Measurements from ENCODE around the gene ZNF22.

DNA sequence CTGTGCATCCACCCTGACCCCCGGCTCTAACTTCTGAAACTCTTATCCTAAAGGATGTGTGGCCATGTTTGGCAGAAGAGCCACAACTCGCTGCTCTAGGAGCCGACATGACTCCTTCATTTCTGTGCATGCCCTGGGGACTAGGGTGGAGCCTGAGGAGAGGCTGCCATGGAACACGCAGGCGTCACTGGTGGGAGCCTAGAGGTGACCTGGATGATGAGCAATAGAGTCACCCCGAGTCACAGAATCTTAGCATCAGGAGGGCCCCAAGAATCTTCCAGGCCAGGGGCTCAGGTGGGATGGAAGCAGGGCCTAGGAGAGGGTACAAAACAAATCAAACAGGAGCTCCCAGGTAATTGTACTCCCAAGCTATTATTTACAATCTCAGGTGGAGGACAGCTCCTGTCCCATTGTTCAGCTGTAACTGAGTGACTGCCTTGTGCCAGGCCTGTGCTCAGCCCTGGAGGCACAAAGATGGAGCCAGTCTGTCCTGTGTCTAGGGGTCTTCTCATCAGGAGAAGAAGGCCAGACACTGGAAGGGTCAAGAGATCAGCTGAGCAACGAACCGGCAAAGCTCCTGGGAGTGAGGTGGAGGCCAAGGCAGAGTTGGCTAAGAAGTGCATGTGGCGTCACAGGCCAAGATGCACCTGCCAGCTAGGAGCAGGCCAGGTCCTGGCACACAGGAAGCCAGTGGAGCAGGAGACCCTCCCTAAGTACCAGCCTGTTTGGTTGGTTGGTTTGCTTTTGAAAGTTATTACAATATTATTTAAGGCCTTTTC, 5.8 kb upstream of the ZNF22 start:
- TF ChIP-seq, protein P1, sequence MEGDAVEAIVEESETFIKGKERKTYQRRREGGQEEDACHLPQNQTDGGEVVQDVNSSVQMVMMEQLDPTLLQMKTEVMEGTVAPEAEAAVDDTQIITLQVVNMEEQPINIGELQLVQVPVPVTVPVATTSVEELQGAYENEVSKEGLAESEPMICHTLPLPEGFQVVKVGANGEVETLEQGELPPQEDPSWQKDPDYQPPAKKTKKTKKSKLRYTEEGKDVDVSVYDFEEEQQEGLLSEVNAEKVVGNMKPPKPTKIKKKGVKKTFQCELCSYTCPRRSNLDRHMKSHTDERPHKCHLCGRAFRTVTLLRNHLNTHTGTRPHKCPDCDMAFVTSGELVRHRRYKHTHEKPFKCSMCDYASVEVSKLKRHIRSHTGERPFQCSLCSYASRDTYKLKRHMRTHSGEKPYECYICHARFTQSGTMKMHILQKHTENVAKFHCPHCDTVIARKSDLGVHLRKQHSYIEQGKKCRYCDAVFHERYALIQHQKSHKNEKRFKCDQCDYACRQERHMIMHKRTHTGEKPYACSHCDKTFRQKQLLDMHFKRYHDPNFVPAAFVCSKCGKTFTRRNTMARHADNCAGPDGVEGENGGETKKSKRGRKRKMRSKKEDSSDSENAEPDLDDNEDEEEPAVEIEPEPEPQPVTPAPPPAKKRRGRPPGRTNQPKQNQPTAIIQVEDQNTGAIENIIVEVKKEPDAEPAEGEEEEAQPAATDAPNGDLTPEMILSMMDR (conservative IDR thresholded peaks at IDR 0.05; ENCODE audit: low read depth, low read length) = no peak
- TF ChIP-seq POLR2A (IDR thresholded peaks at IDR 0.05; ENCODE audit: low read depth, low read length) (no peak), SMC3 (IDR thresholded peaks at IDR 0.05; ENCODE audit: low read depth, low read length) (no peak), MAFK (IDR thresholded peaks at IDR 0.05; ENCODE audit: low read depth, low read length) (no peak), RAD21 (IDR thresholded peaks at IDR 0.05; ENCODE audit: low read length) (no peak), BHLHE40 (IDR thresholded peaks at IDR 0.05; ENCODE audit: low read depth, low read length) (no peak), CEBPB (IDR thresholded peaks at IDR 0.05; ENCODE audit: low read depth, low read length) (no peak), MXI1 (IDR thresholded peaks at IDR 0.05; ENCODE audit: borderline replicate concordance, low read depth, low read length) (no peak), RFX5 (IDR thresholded peaks at IDR 0.05; ENCODE audit: low read depth, low read length) (no peak), CHD1 (IDR thresholded peaks at IDR 0.05; ENCODE audit: low read depth, low read length) (no peak), RCOR1 (IDR thresholded peaks at IDR 0.05; ENCODE audit: insufficient replicate concordance, low read length) (no peak), MAZ (IDR thresholded peaks at IDR 0.05; ENCODE audit: borderline replicate concordance, low read depth, low read length) (no peak), NFE2L2 (IDR thresholded peaks at IDR 0.05; ENCODE audit: low read depth, low read length) (no peak)
- TF ChIP-seq, protein P2, sequence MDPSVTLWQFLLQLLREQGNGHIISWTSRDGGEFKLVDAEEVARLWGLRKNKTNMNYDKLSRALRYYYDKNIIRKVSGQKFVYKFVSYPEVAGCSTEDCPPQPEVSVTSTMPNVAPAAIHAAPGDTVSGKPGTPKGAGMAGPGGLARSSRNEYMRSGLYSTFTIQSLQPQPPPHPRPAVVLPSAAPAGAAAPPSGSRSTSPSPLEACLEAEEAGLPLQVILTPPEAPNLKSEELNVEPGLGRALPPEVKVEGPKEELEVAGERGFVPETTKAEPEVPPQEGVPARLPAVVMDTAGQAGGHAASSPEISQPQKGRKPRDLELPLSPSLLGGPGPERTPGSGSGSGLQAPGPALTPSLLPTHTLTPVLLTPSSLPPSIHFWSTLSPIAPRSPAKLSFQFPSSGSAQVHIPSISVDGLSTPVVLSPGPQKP (IDR thresholded peaks at IDR 0.05; ENCODE audit: borderline replicate concordance, low read depth, low read length) = no peak

Data from IMR-90 (cell line).